Stimulated activated CD8-positive, alpha-beta memory T cell treated with anti-CD3 and anti-CD28 coated beads, Interleukin-12 subunit alpha, Interleukin-12 subunit beta, amount 100 ng/mL, for 24 hours (primary cell): ENCODE measurements around the gene PDE3A.
"Not testable (repeated sequence)": the region's sequence is repeated elsewhere in the genome, so short reads cannot be mapped to it uniquely, and the experiment has no call there.

ENCODE experiments used
- DNase-seq: peaks from one replicate; pipeline ENCODE4 v3.0.0-alpha.2; 2020; ENCODE audit errors: extremely low read depth

PDE3A gene

DNA sequence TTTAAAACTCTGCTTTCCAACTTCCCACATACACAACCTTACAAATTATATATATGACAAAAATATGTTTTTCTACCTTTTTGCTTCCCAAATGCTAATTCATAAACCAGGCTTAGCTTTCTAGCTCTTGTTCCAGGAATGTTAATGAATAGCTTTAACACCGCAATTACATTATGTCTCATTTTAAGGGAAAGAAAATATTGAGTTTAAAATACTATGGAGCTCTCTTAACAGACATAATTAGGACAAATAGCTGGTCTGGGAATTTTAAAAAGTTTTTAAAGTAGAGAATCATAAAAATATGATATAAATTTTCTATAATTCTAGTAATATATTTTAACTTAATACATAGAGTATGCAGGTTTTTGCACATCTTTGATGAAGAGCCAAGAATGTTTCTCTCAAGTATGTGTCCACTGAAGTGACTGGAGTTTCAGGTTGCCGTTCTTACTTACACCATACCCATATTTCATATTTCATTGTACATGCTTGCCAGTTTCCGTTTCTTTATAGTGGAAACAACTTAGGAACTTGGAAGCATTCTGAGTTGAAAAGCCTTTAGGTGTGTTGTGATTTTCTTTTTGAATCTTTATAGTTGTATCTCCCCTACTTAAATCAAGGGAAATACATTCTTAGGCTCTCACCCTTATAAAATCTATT, 236.2 kb downstream of the PDE3A start:
- DNase-seq: no peak

DNA sequence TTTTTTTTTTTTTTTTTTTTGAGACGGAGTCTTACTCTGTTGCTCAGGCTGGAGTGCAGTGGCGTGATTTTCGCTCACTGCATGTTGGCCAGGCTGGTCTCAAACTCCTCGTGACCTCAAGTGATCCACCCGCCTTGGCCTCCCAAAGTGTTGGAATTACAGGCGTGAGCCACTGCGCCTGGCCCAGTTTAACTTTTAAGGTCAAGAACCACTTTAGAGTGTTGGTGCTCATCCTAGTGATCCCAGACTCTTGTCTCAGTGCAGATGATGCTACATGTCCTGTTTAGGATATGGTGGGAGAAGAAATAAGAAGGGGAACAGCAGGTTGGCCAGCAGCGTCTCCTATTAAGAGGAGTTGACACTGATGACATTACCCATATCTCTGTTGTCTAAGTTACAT, 246.7 kb downstream of the PDE3A start:
- DNase-seq: not testable (repeated sequence)

DNA sequence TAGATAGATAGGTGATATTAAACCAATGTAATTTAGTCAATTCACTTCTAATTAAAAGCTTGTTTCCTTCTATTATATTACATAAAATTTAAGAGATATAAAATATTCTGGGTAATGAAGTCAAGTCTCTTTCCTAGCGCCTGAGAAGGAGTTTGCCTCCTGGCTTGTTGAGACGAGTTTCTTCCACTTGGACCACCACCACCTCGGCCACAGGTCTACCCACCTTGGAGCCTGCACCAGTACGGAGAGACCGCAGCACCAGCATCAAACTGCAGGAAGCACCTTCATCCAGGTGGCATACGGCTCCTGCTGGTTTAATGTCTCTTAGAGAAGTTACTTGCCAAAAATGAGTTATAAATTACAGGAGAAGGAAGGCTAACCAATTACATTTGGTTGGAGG, 247.8 kb downstream of the PDE3A start:
- DNase-seq: no peak

DNA sequence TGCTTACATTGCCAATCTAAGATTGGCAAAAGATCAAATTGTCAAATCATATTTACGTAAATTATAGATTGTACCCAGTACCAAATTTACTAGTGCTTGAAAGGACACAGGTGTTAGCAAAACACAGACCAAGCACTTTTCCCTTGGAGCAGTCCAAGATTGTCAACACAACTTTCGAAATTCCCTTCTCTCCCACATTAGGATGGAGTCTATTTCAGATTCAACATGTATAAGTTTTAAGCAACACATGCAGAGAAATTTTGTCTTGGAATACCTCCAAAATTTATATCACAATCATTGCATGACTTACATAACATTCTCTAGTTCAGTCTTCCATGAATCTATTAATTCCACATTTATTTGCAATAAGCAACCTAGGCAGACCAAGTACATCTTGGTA, 251.9 kb downstream of the PDE3A start:
- no peak for DNase-seq

DNA sequence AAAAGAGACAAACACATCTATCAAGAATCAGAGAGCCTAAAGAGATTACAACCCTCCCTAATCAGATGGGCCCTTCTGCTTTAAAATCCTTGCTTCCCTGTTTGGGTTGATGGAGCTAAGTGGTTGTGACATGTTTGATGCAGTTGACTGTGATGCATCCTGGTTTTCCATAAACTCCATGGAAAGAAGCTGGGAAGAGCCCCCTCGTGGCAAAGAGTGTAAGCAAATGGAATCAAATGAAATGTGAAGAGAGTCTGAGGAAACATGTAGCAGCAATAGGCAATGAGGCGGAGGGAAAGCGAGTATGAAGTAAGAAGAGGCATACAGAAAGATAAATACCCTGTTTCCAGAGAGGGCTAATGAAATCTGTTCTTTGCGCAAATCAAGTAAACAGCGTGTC, 256.4 kb downstream of the PDE3A start:
- DNase-seq: no peak

DNA sequence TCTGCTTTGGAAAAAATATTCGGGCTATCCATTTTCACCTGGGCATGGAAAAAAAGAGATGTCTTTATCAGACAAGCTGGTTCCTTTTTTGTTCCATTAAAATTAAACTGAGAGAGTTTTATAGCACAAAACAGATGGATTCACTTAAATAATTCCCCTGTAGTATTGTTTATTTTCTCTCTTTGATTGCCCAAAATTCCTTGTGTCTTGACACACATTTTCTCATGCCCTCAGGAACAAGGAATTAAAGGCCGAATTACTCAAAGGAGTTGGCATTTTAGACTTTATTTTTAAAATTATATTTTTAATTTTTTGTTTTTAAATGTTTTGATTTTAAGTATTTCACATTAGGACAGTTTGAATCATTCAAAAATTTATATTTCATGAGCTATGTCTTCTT, 257.2 kb downstream of the PDE3A start:
- DNase-seq: no peak

DNA sequence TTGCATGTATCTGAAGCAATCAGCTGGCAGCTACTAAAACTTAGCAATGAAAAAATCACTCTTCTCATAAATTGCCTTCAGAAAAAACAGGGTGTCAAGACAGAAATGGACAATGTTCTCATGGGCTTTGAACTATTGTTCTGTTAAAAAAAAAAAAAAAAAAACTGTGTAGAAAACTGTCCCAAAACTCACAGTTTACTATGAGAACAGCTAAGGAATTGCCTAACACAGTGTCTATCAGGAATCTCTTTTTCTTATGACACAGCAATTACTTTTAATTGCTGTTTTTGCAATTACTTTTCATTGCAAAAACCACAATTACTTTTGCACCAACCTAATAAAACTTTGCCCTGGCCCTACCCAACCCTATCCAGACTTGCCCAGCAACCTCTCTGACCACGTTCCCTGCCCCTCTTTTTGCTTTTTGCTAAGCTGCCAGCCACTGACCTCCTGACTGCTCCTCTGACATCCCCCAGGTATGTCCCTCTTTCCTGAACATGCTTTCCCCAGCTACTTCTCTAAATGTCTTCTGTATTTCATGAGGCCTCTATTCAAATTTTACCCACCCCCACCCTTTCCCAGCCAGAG, 258.8 kb downstream of the PDE3A start:
- no peak for DNase-seq

DNA sequence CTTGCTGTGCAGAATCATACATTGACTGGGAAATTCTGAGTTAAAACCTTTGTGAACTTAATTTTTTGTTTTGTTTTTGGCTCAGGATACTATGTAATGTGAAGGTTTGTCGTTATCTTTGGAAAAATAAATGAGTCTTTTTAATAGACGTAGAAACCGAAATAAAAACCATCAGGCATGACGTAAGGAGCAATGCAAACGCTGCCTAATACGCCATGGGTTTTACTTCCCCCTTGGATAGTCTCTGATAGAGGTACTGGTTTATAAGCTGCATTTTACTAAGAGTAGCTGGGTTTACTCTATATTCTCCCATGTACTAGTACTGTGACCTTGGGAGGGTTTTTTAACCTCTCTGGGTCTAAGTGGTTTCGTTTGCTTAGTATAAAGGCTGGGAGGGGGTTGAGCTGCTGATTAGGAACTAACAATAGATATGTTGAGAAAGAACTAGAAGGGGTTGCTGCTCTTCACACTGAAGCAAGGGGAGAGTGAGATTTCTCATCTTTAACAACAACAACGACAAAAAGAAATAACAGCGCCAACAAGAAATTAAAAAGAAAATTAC, 260.0 kb downstream of the PDE3A start:
- no peak for DNase-seq

DNA sequence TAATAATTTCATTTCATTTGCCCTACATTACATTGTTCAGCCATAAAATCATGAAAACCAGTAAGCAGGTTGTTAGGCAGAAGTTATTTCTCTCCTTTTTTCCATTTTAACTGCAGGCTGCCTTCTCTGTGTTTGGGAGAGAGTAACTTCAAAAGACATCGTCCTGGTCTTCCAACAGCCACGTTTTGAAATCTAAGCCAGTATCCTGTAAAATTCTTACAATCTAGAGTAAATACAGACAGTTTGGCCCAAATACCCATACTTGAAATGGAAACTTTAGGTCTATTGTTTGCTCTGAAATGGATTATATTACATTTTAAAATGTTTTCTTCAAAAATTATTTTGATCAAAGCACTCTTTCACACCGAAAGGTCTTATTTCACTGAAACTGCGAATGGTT, 260.7 kb downstream of the PDE3A start:
- no peak for DNase-seq

DNA sequence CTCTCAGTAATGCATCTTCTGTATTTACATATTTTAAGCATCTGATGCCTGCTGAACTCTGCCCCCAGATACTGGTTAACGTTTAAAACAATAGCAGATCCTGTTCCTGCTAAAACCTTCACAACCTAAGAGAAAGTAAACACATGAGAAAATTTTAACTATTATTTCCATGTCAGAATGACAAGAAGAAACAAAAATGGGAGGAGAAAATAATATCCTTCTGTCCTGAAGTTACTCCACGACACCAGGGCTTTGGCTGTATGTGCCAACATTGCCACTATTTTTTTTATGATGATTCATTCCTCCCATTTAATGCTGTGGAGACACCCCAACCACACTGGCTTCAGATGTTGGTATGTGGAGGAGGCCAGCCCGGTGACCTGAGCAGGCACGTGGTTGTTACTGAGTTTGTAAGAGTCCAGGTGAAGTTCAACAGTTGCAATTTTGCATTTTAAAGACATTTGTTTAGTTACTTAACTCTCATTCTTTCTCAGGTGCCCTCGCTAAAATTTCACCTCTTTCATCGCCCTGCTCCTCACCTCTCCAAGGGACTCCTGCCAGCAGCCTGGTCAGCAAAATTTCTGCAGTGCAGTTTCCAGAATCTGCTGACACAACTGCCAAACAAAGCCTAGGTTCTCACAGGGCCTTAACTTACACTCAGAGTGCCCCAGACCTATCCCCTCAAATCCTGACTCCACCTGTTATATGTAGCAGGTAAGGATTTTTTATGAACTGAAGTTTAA, 261.2 kb downstream of the PDE3A start:
- no peak for DNase-seq

DNA sequence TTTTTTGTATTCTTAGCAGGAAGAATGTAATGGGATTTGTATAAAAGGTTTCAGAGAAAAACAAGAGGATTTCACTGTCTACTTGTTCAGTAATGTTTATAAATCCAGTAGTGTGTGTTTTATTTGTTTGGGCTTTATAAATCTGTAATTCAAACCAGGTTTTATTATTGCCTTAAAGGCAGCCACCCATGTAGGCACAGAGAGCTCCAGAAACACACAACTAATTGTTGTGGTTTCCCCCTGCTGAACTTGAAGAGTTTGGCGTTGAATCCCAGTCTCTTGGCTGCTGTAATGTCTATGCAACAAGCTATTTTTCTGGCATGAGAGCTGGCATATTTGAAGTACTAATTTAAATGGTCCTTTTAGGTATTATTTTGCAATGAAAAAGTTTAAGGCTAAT, 263.4 kb downstream of the PDE3A start:
- no peak for DNase-seq

DNA sequence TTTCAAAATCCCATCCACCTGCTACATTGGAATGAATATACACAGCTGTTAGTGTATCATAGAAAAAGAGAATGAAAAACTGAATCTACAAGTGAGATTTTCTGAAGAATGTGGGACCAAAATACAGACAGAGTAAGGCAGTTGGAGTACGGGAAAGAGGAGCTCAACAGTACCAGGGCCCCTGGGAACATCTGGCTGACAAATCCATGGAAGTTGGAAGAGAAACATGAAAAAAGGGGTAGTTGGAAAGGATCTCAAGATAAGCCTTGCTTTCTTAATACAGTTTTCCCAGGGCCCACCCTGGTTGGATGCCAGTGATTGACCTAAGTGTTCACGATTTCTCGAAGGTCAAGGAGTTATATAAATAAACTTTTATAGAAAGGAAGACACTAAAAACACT, 272.8 kb downstream of the PDE3A start:
- no peak for DNase-seq

DNA sequence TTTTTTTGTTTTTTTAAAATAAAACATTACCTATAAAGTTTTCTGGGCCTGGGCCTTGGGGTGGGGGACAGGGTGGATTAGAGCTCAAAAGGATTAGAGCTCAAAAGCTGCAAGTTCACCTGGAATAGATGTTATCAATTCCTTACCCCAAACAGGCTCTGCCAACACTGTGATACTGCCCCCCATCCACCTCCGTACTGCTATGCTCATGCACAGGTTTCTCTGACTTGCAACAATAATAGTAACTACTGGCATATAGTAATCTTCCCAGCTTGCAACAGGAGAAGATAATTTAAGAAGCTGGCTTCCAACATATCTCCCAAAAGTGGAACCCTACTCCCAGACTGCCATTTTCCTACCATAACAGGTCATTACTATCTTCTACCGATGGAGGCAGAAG, 275.5 kb downstream of the PDE3A start:
- DNase-seq: no peak

DNA sequence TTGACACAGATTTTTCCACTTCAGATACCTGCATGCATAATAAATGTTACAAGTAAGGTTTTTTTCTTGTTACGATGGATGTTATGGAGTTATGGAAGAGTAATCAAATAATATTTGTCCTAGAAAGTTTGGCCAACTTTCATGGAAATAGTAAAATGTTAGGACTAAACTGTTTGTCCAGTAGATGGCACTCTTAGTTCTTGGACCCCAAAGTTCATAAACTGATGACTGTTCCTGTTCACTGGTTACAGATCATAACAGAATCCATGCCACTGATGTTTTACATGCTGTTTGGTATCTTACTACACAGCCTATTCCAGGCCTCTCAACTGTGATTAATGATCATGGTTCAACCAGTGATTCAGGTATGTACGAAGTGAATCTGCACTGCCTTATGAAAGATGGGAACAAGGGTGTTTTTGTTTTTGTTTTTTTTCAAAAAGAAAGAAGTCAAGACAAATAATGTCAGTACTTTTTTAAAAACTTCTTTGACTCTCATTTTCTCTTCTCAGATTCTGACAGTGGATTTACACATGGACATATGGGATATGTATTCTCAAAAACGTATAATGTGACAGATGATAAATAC, 278.0 kb downstream of the PDE3A start:
- no peak for DNase-seq

DNA sequence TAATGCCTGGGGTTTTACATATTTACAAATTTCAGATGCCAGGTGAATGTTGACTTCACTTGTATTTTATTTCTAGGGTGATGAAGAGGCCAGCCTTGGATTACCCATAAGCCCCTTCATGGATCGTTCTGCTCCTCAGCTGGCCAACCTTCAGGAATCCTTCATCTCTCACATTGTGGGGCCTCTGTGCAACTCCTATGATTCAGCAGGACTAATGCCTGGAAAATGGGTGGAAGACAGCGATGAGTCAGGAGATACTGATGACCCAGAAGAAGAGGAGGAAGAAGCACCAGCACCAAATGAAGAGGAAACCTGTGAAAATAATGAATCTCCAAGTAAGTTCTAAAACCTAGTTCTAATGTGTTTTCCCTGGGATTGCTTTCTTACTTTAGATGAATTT, 285.5 kb downstream of the PDE3A start:
- no peak for DNase-seq

DNA sequence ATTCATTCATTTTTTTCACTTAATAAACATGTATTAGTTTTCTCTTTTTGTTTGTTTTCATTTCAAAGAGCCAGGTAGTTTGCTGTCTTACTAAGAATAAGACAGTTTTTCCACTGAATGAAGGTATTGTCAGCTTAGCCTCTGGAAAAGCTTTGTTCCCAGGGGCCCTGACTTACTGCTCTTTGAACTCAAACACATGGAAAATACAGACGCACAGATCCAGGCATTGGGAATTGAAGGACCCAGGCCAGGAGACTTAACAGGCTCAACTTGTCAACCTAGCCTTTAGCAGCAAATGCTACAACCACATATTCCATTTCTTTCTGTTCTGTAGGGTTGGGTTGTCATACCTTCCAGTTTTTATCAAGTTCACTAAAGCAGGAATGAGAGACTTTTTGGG, 288.3 kb downstream of the PDE3A start:
- no peak for DNase-seq

DNA sequence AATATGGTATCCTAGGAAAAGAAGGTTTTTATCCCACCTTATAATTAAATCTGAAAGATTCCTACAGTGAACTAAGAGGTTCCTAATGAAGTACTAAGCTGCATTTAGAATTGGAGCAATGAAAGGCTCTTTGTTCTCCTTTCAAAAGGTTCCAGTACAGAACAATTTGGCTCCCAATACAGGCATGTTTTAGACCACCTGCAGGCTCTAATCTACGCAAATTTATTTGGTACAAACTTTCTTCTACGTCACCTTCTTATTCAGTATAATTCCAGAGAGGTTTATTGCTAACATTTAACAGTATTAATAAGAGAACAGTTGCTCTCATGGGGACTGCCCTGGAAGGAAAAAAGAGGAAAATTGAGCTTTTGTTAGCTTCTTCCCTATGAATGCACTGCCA, 289.2 kb downstream of the PDE3A start:
- no peak for DNase-seq

DNA sequence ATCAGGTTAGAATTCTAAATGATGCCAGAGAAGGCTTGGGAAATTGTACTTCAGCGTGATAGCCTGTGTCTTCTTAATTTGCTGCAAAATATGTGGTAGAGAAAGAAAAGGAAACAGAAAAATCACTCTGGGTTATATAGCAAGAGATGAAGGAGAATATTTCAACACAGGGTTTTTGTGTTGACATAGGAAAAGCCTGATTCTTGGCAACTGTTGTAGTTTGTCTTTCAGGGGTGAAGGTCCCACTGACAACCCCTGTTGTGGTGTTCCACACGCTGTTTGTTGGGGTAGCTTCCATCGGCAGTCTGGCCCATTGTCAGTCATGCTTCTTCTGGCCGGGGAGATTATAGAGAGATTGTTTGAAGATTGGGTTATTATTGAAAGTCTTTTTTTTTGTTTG, 313.0 kb downstream of the PDE3A start:
- no peak for DNase-seq

DNA sequence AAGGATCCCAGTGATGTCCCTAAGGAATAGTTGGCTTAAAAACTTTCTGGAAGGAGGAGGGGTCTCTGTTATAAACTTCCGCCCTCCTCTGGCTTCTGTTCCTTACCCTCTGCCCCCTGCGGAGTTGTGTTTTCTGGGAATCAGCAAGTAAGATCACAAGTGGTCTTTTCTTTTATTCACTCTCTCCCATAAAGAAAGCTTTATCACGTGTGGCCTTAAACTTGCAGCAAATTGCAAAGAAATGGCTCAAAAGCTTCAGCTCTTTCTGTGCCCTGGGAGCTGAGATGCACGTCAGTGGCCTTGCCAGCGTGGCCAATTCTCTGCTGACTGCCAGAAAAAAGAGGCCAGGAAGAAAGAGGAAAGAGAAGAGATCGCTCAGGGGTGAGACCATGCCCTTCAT, 326.9 kb downstream of the PDE3A start, which contains the start of gene SLCO1C1:
SLCO1C1 (plus strand) TSS at position 101 of the 400 bp plus-strand sequence. CDS start 4,245 bp downstream, outside the sequence.
- DNase-seq: no peak

DNA sequence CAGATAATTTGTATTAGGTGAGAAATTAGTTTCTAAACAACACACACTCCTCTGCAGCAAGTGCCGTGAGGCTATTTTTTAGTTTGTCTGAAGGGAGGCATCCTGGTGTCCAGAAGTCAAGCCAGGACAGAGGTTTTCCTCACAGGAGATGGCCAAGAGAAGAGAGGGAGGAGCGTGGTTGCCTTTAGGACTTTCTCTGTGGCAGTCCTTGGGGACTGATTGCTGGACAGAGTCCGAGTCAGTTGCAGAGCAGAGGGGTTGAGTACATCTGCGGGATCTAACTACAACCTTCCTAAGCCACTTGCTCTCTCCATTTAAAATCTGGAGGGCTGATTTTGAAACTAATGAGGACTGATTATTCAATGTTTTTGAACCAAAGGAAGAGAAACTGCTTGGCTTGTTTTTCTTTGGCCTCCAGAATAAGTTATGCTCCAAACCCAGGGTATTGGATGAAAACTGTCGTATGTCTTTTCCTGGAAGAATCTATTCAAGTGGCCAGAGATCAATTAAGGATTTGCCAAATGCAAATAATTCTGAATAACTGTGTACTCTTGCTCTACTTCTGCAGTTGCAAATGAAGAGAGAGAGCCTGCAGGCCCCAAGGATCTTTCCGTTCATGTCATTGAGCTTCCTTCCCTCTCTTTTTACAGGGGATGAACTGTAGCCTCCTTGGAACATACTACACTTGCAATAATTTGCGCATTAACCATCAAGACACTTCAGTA, 328.0 kb downstream of the PDE3A start:
- DNase-seq: no peak

DNA sequence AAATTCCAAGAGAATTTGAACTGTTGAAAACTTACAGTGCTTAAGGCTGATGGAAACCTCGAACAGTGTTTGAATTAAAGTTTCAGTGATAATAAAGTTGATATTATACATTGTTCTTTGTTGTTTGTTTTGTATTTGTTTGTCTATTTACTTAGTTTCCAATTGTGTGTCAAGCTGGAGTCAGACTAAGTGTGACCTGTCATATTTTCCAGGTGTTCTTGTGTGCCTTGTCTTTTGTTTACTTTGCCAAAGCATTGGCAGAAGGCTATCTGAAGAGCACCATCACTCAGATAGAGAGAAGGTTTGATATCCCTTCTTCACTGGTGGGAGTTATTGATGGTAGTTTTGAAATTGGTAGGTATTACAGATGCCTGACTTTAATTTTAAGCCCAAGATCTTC, 332.8 kb downstream of the PDE3A start:
- no peak for DNase-seq

DNA sequence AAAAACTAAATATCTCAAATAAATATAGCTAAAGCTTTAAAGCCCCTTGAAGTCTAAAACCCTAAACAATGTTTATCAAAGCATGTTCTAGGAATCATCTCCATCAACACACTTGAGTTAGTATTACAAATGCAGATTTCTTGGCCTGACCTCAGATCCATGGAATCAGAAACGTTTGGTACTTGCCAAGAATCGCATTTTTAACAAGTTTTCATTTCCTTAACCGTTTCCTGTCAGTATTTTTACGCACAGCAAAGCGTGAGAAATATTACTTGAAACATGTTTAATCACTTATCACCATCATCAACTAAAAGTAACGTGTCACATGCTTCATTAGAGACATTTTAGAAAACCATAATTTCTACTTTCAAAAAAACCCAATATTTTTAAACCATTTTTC, 336.5 kb downstream of the PDE3A start:
- no peak for DNase-seq
